NCI-H146 treated with DMSO at 0.1 percent for 48 hours (cell line): ENCODE measurements around the gene HNRNPCL1.
"Not testable (repeated sequence)": the region's sequence is repeated elsewhere in the genome, so short reads cannot be mapped to it uniquely, and the experiment has no call there.

Experiments
- DNase-seq: peaks from one replicate; lab custom pipeline; 2025; ENCODE audit not compliant: unreplicated experiment; lab: John Stamatoyannopoulos, UW

The HNRNPCL1 gene

GRCh38 chr1:12848620-12849019 is at the start of gene HNRNPCL1:
Gene HNRNPCL1, minus strand, starts transcription at chr1:12848720. Its CDS starts 431 bp downstream, at chr1:12848289.
- DNase-seq = not testable (repeated sequence)

- not testable (repeated sequence) for DNase-seq
Observed at GRCh38 chr1:12898170-12898569, 49.6 kb upstream of the HNRNPCL1 start, which contains the start of gene PRAMEF10. Gene PRAMEF10, minus strand, starts transcription at chr1:12898270. Its CDS starts 2,423 bp downstream, at chr1:12895847.

- DNase-seq = not testable (repeated sequence)
Observed at GRCh38 chr1:12886101-12886500, 37.6 kb upstream of the HNRNPCL1 start, which contains the start of gene PRAMEF4. Gene PRAMEF4, minus strand, starts transcription at chr1:12886201. Its CDS starts 2,807 bp downstream, at chr1:12883394.

GRCh38 chr1:12878453-12878852 is 29.9 kb upstream of the HNRNPCL1 start:
- DNase-seq = not testable (repeated sequence)

- not testable (repeated sequence) for DNase-seq
Observed at GRCh38 chr1:12863131-12863880, 14.8 kb upstream of the HNRNPCL1 start.

GRCh38 chr1:12856786-12857185 is 8.3 kb upstream of the HNRNPCL1 start, which contains the start of gene PRAMEF2:
Gene PRAMEF2, plus strand, starts transcription at chr1:12857086. Its CDS starts 1,924 bp downstream, at chr1:12859010.
- DNase-seq = not testable (repeated sequence)

- DNase-seq = no peak
Observed at GRCh38 chr1:12851779-12852178, 3.3 kb upstream of the HNRNPCL1 start.

GRCh38 chr1:12833251-12833650 is 15.3 kb downstream of the HNRNPCL1 start:
- DNase-seq = not testable (repeated sequence)

- not testable (repeated sequence) for DNase-seq
Observed at GRCh38 chr1:12831310-12831709, 17.2 kb downstream of the HNRNPCL1 start, which contains the start of gene PRAMEF11. Gene PRAMEF11, minus strand, starts transcription at chr1:12831410. Its CDS starts 2,621 bp downstream, at chr1:12828789.

- DNase-seq = not testable (repeated sequence)
Observed at GRCh38 chr1:12819061-12819460, 29.5 kb downstream of the HNRNPCL1 start.

GRCh38 chr1:12811409-12811784 is 37.1 kb downstream of the HNRNPCL1 start:
- DNase-seq = no peak

GRCh38 chr1:12810691-12811408 is 37.7 kb downstream of the HNRNPCL1 start:
- DNase-seq = no peak

GRCh38 chr1:12809933-12810332 is 38.6 kb downstream of the HNRNPCL1 start:
- DNase-seq = no peak

- no peak for DNase-seq
Observed at GRCh38 chr1:12799730-12800129, 48.8 kb downstream of the HNRNPCL1 start.

- DNase-seq = no peak
Observed at GRCh38 chr1:12798911-12799310, 49.6 kb downstream of the HNRNPCL1 start.
